ENCODE results near the gene EXTL2.

GRCh38 chr1:100896481-100896982 is 1.9 kb upstream of the EXTL2 start:
- TF ChIP-seq EZH2 (IDR thresholded peaks at IDR 0.05) = no peak
- no peak for TF ChIP-seq POLR2AphosphoS5 (IDR thresholded peaks at IDR 0.05; ENCODE audit: borderline replicate concordance, low read depth, low read length)
